A673 (cell line): ENCODE data around the gene XYLT2. TPM values are rescaled to one million over a fixed set of nuclear protein-coding genes. Genes with fewer than 3 reads are reported as not detected.

ENCODE experiments used
- BruUV-seq: library from RNA; stranded (reverse); fragments of 400-500 nt; replicated peaks from 2 replicates; lab custom pipeline; 2021; lab: Mats Ljungman, UMichigan
- CTCF ChIA-PET: fragments of 300-600 bp; sonication (Branson Sonifier 250); formaldehyde crosslinking; loops from one replicate; lab custom pipeline; 2022; ENCODE audit warnings: antibody characterized with exemption; lab: Charles Lee
- POLR2A ChIA-PET: fragments of 300-600 bp; sonication (Branson Sonifier 250); formaldehyde crosslinking; loops from one replicate; lab custom pipeline; 2022; ENCODE audit warnings: antibody characterized with exemption; ENCODE audit not compliant: low non-redundant PET; lab: Charles Lee
- DNase-seq: peaks from one replicate; pipeline ENCODE4 v3.0.0-alpha.2; 2015; ENCODE audit warnings: low spot score
- H3K27ac ChIP-seq: fragments of 200-600 bp; sonication (generic); 2 replicates; pipeline ENCODE4 v1.5.1; 2016; ENCODE audit warnings: mixed run types, low read depth, mild to moderate bottlenecking, mixed read lengths, antibody characterized with exemption, low read length; ENCODE audit not compliant: poor library complexity, severe bottlenecking
- H3K27me3 ChIP-seq: fragments of 200-600 bp; sonication (generic); replicated peaks from 2 replicates; pipeline ENCODE4 v1.6.1; 2017; ENCODE audit warnings: mixed run types, low read depth, mild to moderate bottlenecking, mixed read lengths, antibody characterized with exemption, low read length; ENCODE audit not compliant: insufficient read depth, poor library complexity
- H3K36me3 ChIP-seq: fragments of 200-600 bp; sonication (generic); 2 replicates; pipeline ENCODE4 v1.6.1; 2016; ENCODE audit warnings: mixed run types, mild to moderate bottlenecking, mixed read lengths, antibody characterized with exemption, low read length; ENCODE audit not compliant: insufficient read depth, poor library complexity, severe bottlenecking
- H3K4me1 ChIP-seq: fragments of 200-600 bp; sonication (generic); 2 replicates; pipeline ENCODE4 v1.6.1; 2017; ENCODE audit warnings: mixed run types, mild to moderate bottlenecking, mixed read lengths, antibody characterized with exemption, low read length; ENCODE audit not compliant: insufficient read depth, poor library complexity, severe bottlenecking
- H3K4me3 ChIP-seq: fragments of 200-600 bp; sonication (generic); 2 replicates; pipeline ENCODE4 v1.5.1; 2016; ENCODE audit warnings: low read depth, mixed run types, mild to moderate bottlenecking, mixed read lengths, low read length; ENCODE audit not compliant: poor library complexity, severe bottlenecking
- H3K9me3 ChIP-seq: fragments of 200-600 bp; sonication (generic); 2 replicates; pipeline ENCODE4 v1.6.1; 2016; ENCODE audit warnings: mixed run types, low read depth, mild to moderate bottlenecking, mixed read lengths, antibody characterized with exemption, low read length; ENCODE audit not compliant: poor library complexity, severe bottlenecking
- CTCF ChIP-seq: fragments of 300-800, 200-600 bp; sonication (generic); conservative IDR thresholded peaks from 2 replicates; pipeline ENCODE4 v1.5.1; 2017; ENCODE audit warnings: low read depth, mild to moderate bottlenecking, antibody characterized with exemption, low read length, moderate library complexity, mixed read lengths
- EZH2 ChIP-seq: fragments of 200-600 bp; sonication (generic); IDR thresholded peaks from 2 replicates; pipeline ENCODE4 v1.6.1; 2017; ENCODE audit warnings: borderline replicate concordance, low read depth, mild to moderate bottlenecking, mixed read lengths, antibody characterized with exemption, low read length; ENCODE audit not compliant: poor library complexity, severe bottlenecking
- intact Hi-C: fragments of 100-400 bp; cut with micrococcal nuclease; formaldehyde crosslinking; loops from one replicate; pipeline ENCODE4 v1.10.0; 2022; ENCODE audit not compliant: unreplicated experiment
- total RNA-seq: library from RNA; stranded (reverse); gene quantifications from 2 replicates; pipeline ENCODE4 v1.2.3, GENCODE V29; 2021

Gene XYLT2
- total RNA-seq, 1 experiment from 2014 or later: 15.8 TPM

GRCh38 chr17:50353600-50354195, 7.8 kb downstream of the XYLT2 start:
- BruUV-seq: no TSS peak
- ChIA-PET CTCF (no interaction called here), POLR2A (interaction anchor here (0.6 kb wide), 1 partner anchor 36 kb away, joined by 3 read pairs; no protein-coding TSS in a partner anchor)
- H3K4me3 ChIP-seq: no peak overlapping the region
- no peaks in the 10 kb centered on the region for H3K27me3 ChIP-seq
- DNase-seq: no peak
- H3K4me1 ChIP-seq: no peaks in the 10 kb centered on the region
- H3K9me3 ChIP-seq: no peaks in the 10 kb centered on the region
- H3K27ac ChIP-seq: no peak overlapping the region
- peaks cover 32% of the 10 kb centered on the region for H3K36me3 ChIP-seq
- intact Hi-C loops: no loop called here
- TF ChIP-seq CTCF (no peak), EZH2 (no peak)

DNA sequence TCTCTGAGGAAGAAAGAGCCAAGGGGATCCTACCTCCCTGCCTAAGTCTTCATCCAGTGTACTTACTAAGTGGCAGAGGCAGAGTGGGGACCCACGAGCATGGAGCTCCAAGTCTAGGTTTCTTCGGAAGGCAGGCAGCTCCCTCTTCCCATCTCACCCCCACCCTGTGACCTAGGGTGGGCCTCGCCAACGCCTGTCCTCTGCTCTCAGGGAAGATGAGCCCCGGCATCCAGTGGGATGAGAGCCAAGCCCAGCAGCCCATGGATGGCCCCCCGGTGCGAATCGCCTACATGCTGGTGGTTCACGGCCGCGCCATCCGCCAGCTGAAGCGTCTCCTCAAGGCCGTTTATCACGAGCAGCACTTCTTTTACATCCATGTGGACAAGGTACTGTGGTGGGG, 8.3 kb downstream of the XYLT2 start:
- ChIA-PET POLR2A (interaction anchor here (0.6 kb wide), 1 partner anchor 36 kb away, joined by 3 read pairs; no protein-coding TSS in a partner anchor), CTCF (no interaction called here)
- Histone ChIP-seq H3K4me3 (no peak overlapping the region), H3K36me3 (peaks cover 36% of the 10 kb centered on the region), H3K4me1 (no peaks in the 10 kb centered on the region), H3K27me3 (no peaks in the 10 kb centered on the region), H3K27ac (no peak overlapping the region), H3K9me3 (no peaks in the 10 kb centered on the region)
- no peak for DNase-seq
- TF ChIP-seq CTCF (no peak), EZH2 (no peak)
- no TSS peak for BruUV-seq
- intact Hi-C loops: no loop called here

DNA sequence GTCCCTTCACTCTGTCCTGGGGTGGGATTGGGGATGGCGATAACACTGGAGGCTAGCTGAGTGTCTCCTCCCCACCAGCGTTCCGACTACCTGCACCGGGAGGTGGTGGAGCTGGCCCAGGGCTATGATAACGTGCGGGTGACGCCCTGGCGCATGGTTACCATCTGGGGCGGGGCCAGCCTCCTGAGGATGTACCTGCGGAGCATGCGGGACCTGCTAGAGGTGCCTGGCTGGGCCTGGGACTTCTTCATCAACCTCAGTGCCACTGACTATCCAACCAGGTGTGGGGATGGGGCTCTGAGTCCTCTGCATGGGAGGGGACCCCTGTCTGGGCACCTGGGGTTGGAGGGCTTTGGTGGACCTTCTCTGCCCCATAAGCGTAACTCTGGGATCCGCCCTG, 8.8 kb downstream of the XYLT2 start:
- no peak overlapping the region for H3K4me3 ChIP-seq
- intact Hi-C loops: no loop called here
- no peaks in the 10 kb centered on the region for H3K9me3 ChIP-seq
- H3K27me3 ChIP-seq: no peaks in the 10 kb centered on the region
- peaks cover 36% of the 10 kb centered on the region for H3K36me3 ChIP-seq
- ChIA-PET CTCF (no interaction called here), POLR2A (interaction anchor here (0.6 kb wide), 1 partner anchor 37 kb away, joined by 3 read pairs; no protein-coding TSS in a partner anchor)
- TF ChIP-seq CTCF: no peak
- no peak for TF ChIP-seq EZH2
- DNase-seq: no peak
- no TSS peak for BruUV-seq
- H3K4me1 ChIP-seq: no peaks in the 10 kb centered on the region
- no peak overlapping the region for H3K27ac ChIP-seq
